Medulla oblongata (tissue), 1 donor: ENCODE data around the gene CRB2.
A peak's percentile ranks its signal among the peaks of the same experiment; 100 is the strongest.

Experiments
- DNase-seq: peaks from one replicate; pipeline ENCODE4 v3.0.0-alpha.2; 2015; ENCODE audit errors: extremely low spot score

Gene CRB2

DNA sequence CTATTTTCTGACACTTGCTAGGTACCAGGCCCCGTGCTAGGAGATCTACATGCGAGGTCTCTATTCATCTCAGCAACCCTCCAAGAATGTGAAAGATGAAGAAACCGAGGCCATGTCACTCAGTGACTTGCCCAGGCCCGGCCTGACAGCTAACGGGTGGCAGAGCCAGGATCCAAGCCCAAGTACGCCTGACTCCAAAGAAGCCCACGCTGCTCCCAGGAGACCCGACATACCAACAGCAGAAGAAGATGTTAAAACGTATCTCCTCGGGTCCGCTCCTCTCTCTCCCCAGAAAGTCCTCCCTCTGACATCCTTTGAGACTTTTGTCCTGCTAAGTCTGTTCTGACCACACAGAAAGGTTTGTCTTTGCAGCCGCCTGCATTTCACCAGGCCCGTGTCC, 65.2 kb downstream of the CRB2 start:
- DNase-seq = no peak

DNA sequence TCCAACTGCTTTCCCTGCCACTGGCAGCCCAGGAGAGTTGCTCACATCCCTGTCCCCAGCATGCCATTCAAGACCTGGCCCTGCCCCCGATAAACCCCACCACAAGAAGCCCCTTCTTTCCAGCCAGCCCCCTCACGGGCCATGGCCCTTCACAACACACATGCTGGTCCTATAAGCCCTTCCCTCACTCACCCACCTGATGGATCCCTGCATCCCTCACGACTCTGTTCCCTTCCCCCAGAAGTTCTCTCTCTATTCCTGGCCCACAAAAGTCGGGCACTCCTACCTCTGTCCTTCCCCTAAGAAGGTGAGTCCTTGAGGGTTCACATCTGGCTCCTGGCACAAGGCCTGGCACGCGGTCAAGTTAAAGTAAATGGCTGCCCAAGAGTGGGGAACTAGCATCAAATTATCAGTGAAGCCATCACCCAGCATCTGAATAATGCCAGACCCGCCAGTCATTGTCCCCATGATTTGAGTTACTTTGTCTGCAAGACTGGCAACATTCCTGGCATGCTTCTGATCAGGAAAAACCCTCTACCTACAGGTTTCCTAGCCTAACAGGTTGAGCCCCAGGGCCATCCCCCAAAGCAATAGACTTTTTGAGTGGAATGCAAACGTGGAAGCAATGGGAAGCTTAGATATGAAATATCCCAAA, 65.9 kb downstream of the CRB2 start:
- DNase-seq = no peak

DNA sequence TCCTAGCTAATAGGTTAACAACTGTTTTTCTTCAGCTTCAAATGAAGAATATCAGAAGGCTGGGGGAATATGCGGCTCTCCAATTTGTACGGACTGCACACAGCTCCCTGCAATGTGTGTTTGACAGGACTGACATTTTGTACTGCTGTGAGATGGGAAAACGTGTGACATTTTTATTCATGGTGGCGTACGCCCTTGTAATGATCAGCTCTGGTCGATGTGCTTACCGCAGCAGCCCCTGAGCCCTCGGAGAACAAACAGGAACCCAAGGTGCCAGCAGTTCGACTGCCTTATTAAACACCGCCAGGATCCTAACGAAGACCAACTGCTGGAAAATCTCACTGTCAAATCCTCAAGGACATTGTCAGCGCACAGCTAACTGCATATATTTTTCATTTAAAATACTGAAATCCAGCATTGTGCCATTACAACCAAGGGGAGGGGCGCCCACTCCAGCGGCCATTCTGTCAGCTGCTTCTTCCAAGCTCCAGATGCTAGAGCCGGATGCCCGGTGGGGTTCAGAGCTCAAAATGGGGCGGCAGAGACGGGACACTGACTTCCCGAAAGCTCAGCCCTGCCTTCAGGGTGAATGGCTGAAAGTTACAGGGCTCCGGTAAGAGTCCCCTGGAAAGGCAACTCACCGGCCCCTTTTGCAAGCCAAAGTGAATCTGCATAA, 66.8 kb downstream of the CRB2 start:
- DNase-seq = no peak

DNA sequence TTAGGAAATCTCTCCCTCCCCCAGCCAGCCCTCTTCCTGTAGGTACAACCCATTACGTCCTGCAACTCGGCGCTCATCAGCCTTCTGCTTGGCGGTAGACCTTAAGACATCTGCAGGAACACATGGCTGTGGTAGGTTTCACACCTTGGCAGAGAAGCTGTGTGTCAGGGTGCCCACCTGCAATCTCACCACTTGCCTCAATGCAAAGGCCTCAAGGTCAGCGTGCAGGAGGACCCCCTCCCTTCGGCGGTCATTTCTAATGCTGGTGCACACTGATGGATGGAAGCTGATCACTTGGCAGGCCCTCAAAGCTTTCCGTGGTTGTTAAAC, 67.3 kb downstream of the CRB2 start:
- DNase-seq = no peak

DNA sequence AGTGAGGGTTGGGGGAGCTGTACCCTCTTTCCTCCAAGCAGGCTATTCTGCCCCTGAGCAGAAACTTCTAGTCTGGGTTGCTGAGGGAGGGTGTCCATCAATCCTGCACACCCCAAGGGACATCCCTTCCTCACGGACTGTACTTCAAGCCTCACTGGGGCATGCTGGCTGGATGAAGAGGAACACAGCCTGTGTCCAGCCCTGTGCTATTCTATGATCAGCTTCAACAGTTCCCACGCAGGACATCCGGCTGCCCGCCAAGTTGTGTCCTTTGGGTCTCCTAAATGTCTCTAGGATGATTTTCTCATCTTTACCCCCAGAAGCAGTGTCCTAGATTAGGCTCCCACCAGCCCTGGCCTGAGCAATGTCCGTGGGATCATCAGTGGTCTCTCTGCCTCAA, 68.1 kb downstream of the CRB2 start:
- no peak for DNase-seq

DNA sequence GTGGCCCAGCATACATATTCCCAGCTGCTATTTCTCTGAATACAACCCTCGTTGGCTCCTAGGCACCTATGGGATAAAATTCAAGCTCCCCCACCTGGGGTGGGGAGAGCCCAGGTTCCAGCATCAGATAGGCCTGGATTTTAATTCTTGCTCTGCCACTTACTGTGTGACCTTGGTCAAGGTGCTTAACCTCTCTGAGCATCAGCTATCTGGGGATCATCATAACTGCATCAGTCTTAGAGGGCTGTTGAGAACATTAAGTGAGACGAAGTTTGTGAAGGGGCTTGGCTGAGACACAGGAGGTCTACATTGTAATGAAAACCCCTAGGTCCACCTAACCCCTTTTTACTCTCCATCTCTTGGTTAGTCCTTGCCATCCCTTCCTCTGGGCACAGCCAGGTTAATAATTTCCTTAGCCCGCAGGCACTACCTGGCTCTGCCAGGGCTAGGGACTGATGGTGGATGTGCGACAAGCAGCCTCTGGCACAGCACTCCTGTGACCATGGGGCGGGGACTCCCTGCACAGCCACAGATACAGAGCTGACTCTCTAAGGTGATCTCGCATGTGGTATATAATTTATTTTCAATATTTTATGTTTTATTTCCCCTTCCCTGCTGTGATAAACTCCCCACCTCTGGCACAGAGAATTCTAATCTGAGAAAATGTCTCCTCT, 68.7 kb downstream of the CRB2 start:
- DNase-seq = no peak

DNA sequence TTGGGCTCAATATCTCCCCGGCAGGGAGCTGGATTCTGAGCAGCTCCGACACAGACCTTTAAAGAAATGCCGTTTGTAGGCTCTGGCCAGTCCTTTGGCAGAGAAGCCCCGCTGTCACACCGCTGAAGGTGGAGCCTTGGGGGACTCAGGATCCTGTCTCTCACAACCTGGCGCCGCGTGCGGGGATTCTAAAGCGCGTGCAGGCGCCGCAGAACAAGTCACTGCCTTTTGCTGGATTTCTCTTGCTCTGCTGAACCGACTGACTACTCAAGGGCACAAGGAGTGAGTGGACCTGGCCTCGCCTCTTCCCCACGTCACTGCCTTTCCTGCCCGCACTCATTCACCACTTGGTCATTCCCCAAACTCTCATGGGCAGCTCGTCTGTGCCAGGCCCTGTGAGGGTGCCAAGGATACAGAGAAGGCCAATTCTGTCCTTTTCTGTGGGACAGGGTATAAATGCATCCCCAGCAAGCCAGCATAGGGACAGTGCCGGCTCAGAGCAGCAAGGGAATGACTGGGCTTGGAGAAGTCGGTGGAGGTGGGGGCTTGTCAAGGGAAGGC, 69.3 kb downstream of the CRB2 start:
- DNase-seq = peak; percentile 86

DNA sequence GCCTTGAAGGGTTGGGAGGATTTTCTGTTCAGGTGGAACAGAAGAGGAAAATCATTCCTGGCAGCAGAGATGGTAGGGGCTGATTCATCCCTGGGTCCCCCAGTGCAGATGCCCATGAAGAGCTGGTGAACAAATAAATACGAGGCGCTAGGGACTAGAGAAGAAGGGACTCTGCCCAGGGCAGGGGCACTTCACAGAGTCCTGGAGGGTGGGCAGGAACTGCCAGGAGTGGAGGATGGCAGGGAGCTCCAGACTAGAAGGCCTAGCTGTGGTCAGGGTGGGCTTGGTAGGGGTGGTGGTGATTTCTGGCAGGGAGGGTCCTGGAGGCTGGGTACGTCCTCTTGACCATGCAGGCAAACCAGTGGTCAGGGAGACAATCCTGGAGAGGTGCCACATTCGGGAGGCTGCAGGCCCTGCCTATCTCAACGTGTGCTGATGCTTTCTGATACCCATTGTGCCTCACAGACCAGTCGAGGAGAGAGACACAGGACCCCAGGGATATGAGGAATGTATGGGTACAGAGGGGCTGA, 69.9 kb downstream of the CRB2 start:
- DNase-seq = no peak

DNA sequence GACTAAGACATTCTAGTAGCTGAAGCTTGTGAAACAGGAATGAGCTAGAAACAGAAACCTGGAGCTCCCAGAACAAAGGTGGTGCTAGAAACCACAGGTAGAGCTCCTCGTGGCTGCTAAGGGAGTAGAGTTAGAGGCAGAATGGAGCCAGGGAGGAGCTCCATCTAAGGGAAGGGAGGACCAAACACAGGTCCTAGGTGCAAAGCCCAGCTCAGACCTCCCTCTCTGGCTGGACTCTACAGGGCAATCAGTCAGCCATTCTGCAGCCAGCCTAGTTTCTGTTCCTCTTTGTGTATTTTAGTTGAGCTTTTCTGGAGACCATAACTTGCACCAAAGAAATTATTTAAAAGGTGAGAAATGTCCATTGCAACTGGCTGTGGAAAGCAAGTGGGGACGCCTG, 70.4 kb downstream of the CRB2 start:
- DNase-seq = no peak
